ENCODE measurements around the gene ASTN2.
"Not testable (repeated sequence)": the region's sequence is repeated elsewhere in the genome, so short reads cannot be mapped to it uniquely, and the experiment has no call there.

Gene ASTN2

GRCh38 chr9:116900007-116900367, 514.9 kb downstream of the ASTN2 start:
- no peaks in the 10 kb centered on the region for H3K27me3 ChIP-seq (replicated peaks; ENCODE audit: control insufficient read depth, insufficient read depth, low read length)
- H3K36me3 ChIP-seq (ENCODE audit: control insufficient read depth, insufficient read depth, low read length), result no peaks in the 10 kb centered on the region
- no peak for TF ChIP-seq CTCF (IDR thresholded peaks at IDR 0.05; ENCODE audit: insufficient read depth, low read length, poor library complexity, severe bottlenecking)
- no peak overlapping the region for H3K4me3 ChIP-seq (replicated peaks; ENCODE audit: low read depth, low read length)
- no peak for DNase-seq (ENCODE audit: extremely low read depth, insufficient read length)

GRCh38 chr9:116899337-116900006, 515.4 kb downstream of the ASTN2 start:
- Histone ChIP-seq H3K36me3 (ENCODE audit: control insufficient read depth, insufficient read depth, low read length) (no peaks in the 10 kb centered on the region), H3K27me3 (replicated peaks; ENCODE audit: control insufficient read depth, insufficient read depth, low read length) (no peaks in the 10 kb centered on the region), H3K4me3 (replicated peaks; ENCODE audit: low read depth, low read length) (no peak overlapping the region)
- no peak for DNase-seq (ENCODE audit: extremely low read depth, insufficient read length)
- TF ChIP-seq CTCF (IDR thresholded peaks at IDR 0.05; ENCODE audit: insufficient read depth, low read length, poor library complexity, severe bottlenecking), result no peak

GRCh38 chr9:116898131-116898530, 516.7 kb downstream of the ASTN2 start:
- DNase-seq (ENCODE audit: extremely low read depth, insufficient read length); H3K4me3 ChIP-seq (replicated peaks; ENCODE audit: low read depth, low read length); H3K27me3 ChIP-seq (replicated peaks; ENCODE audit: control insufficient read depth, insufficient read depth, low read length); H3K36me3 ChIP-seq (ENCODE audit: control insufficient read depth, insufficient read depth, low read length): not testable (repeated sequence)

- DNase-seq (ENCODE audit: extremely low read depth, insufficient read length), result no peak
- no peak for TF ChIP-seq CTCF (IDR thresholded peaks at IDR 0.05; ENCODE audit: insufficient read depth, low read length, poor library complexity, severe bottlenecking)
- Histone ChIP-seq H3K36me3 (ENCODE audit: control insufficient read depth, insufficient read depth, low read length) (no peaks in the 10 kb centered on the region), H3K27me3 (replicated peaks; ENCODE audit: control insufficient read depth, insufficient read depth, low read length) (peaks cover 1% of the 10 kb centered on the region), H3K4me3 (replicated peaks; ENCODE audit: low read depth, low read length) (no peak overlapping the region)
These were observed 517.7 kb downstream of the ASTN2 start for GRCh38 chr9:116897201-116897600.

- no peak for DNase-seq (ENCODE audit: extremely low read depth, insufficient read length)
- Histone ChIP-seq H3K36me3 (ENCODE audit: control insufficient read depth, insufficient read depth, low read length) (no peaks in the 10 kb centered on the region), H3K4me3 (replicated peaks; ENCODE audit: low read depth, low read length) (no peak overlapping the region), H3K27me3 (replicated peaks; ENCODE audit: control insufficient read depth, insufficient read depth, low read length) (peaks cover 1% of the 10 kb centered on the region)
- no peak for TF ChIP-seq CTCF (IDR thresholded peaks at IDR 0.05; ENCODE audit: insufficient read depth, low read length, poor library complexity, severe bottlenecking)
These were observed 518.9 kb downstream of the ASTN2 start for GRCh38 chr9:116895961-116896360.

- DNase-seq (ENCODE audit: extremely low read depth, insufficient read length), result no peak
- no peak overlapping the region for H3K4me3 ChIP-seq (replicated peaks; ENCODE audit: low read depth, low read length)
- peaks cover 1% of the 10 kb centered on the region for H3K27me3 ChIP-seq (replicated peaks; ENCODE audit: control insufficient read depth, insufficient read depth, low read length)
- TF ChIP-seq CTCF (IDR thresholded peaks at IDR 0.05; ENCODE audit: insufficient read depth, low read length, poor library complexity, severe bottlenecking), result no peak
- H3K36me3 ChIP-seq (ENCODE audit: control insufficient read depth, insufficient read depth, low read length), result no peaks in the 10 kb centered on the region
These were observed 523.4 kb downstream of the ASTN2 start for GRCh38 chr9:116891424-116891823.

- not testable (repeated sequence) for H3K36me3 ChIP-seq (ENCODE audit: control insufficient read depth, insufficient read depth, low read length); H3K27me3 ChIP-seq (replicated peaks; ENCODE audit: control insufficient read depth, insufficient read depth, low read length); DNase-seq (ENCODE audit: extremely low read depth, insufficient read length); H3K4me3 ChIP-seq (replicated peaks; ENCODE audit: low read depth, low read length)
These were observed 526.4 kb downstream of the ASTN2 start for GRCh38 chr9:116888476-116888875.

Data from GM06990 (cell line).